Measurements from ENCODE around the gene NKD1. TPM values are rescaled to one million over a fixed set of nuclear protein-coding genes. Genes with fewer than 3 reads are reported as not detected.
A peak's percentile ranks its signal among the peaks of the same experiment; 100 is the strongest.

The NKD1 gene
- total RNA-seq, 1 donor from 2014 or later: under 0.01 TPM

DNA sequence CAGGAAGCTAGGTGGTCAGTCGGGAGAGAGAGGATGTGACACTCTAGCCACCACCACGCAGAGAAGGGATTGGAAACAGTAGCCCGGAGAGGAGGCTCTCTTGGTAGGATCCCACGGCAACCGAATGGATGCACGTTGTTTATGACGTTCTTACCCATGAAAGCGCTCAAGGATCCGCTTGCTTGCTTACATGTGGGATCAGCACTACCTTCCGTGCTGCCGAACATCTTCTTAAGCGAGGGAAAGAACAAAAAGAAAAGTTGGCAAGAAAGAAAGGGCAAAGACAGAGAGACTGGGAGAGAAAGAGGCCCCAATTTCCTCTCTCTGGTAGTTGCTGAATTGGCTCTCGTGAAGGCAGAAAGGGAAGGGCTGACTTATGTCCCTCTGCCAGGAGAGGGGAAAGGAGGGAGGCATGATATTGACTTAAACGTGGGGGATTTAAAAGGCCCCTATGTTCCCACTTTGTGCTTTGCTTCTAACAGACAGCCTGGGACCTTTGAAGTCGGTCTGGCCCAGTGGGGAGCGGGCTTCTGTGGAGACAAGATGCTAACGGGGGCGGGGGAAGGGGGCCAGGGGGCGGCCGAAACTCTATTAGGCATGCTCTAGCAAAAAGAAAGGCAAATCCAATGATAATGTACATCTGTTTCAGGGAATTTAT is 97.5 kb downstream of the NKD1 start:
- no peak for DNase-seq (ENCODE audit: low read depth)

DNA sequence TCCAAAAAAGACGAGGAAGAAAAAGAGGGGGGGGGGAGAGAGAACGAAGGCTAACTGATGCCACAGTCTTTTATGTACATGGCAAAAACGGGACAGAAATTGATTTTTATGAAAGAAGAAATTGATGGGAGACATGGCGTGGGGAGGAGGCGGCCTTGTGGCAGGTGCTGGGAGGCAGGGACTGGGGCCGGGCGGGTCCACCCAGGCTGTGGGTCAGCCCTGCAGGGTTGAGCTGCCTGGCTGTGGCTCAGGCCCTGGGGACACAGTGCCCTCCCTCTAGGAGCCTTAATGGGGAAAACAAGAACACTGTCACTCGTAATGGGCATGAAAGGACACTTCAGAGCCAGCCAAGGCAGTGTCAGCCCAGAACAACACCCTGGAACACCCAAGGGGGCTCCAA is 98.1 kb downstream of the NKD1 start:
- DNase-seq (ENCODE audit: low read depth): no peak

DNA sequence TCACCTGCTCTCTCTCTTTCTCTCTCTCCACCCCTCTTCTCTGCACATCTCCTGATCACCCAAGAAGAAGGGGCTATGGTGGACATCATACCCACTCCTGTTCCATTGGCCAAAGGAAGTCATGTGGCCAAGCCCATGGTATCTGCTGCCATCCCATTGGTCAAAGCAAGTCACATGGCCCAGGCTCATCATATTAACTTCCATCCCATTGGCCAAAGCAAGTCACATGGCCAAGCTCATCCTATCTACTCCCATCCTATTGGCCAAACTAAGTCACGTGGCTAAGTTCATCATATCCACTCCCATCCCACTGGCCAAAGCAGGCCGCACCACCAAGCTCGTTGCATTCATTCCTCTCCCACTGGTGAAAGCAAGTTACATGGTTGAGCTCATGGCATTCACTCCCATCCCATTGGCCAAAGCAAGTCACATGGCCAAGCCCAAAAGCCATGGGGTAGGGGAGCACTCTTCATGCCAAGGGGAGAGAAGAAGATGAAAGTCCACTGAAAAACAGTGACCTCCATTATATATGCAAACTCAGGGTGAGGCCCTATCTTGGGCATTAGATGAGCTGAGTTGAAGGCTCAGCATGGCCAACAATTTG is 103.7 kb downstream of the NKD1 start:
- no peak for DNase-seq (ENCODE audit: low read depth)

DNA sequence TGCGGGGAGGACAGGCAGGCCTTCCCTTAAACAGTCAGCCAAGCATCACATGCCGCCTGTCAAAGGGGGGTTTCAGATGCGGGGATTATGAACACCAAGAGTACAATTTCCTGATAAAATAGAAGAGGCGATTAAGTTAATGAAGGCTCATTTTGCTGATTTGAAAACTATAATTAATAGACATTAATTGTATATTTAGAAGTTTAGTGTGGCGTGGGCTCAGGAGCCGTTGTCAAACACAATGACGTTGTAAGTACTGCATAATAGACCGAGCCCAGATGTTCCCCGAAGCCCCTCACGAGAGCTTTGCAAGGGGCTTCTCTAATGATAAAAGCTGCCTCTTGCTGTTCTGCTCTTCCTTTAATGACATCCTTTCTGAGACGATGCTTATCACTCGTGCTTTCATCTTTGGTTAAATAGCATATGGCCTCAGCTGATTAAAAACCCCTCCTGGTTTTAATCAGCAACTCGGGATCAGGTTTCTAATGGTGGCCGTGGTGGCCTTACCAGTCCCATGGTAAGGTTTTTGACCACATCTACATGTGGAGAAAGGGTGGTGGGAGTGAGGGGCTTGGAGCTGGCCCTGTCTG is 104.7 kb downstream of the NKD1 start:
- DNase-seq (ENCODE audit: low read depth): no peak

DNA sequence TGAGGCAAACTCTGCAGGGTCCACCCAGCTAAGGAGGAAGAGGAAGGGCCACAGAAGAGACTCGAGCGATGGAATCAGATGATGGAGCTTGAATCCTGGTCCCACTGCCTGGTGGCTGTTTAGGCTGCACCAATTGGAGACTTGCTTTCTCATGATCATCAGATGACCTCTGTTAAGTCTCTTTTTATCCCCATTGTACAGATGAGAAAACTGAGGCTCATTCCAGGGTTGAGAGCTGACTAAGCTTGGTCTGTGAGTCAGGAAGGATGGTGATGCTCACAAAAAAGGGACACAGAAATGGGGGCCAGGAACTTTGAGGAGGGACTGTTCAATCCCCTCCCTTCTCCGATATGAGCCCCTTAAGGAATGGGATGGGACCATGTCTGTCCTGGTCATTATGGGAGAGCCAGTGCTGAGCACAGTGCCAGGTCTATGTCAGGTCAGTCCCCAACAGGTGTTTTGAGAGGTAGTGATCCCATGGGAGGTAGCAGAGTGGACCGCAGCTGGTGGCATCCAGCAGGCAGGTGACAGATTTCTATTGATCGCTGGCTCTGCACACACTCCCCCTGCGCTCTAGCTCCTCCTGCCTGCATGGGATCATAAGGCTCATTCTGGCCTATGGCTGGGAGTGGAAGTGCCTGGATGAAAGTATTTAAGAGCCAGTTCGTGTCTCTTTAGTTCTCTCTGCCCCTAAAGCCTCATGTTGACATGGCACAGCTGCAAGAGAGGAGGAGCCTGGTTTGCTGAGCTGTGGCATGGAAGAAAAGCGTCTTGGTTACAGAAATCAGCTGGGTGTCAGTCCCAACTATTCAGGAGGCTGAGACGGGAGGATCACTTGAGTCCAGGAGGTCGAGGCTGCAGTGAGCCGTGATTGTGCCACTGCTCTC is 105.7 kb downstream of the NKD1 start:
- no peak for DNase-seq (ENCODE audit: low read depth)

DNA sequence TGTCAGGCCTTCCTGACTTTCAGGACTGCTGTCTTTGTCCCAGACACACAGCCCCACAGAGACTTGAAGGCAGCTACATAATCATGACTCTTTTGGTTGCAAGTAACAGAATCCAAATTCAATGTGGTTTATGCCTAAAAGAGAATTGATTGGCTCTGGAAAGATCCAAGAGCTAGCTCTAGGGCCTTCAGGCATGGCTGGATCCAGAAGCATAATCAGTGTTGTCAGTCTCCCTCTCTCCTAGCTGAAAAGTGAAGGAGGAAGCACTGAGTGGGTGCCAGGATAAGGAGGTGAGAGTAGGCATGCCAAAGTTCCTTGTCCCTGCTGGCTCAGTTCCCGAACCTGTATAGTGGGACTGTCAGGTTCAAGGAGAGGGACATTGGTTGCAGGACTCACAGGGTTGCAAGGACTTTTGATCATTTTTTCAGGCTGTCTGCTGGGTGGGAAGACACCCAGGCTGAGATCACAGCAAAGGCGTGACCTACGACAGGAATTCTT is 107.4 kb downstream of the NKD1 start:
- no peak for DNase-seq (ENCODE audit: low read depth)

DNA sequence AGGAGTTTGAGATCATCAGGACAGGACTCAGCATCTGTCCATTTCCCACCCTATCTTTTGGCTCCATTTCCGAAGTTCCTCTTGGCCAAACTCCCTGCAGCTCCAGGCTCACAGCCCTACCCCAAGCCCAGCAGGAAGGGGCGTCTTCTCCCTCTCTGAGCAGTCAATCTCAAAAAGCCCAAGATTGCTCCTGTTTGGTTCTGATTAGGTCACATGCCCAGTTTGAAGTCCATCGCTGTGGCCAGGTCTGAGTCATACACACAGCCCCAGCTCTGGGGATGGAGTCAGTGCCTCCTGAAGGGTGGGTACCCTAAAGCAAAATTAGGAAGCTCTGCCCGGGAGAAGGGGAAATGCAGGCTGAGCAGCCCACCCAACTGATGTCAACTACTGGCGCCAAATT is 109.0 kb downstream of the NKD1 start:
- DNase-seq (ENCODE audit: low read depth): no peak

DNA sequence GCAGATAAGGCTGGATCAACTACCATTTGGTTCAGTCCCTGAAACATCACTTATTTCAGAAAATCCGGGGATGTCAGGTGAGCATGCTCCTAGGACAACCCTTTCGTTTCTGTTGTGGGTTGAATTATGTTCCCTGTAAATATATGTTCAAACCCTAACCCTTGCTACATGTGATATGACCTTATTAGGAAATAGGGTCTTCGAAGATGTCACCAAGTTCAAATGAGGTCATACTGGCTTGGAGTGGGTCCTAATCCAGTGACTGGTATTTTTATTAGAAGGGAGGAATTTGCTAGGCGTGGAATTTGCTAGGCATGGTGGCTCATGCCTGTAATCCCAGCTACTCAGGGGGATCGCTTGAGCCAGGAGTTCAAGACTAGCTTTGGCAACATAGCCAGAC is 111.6 kb downstream of the NKD1 start:
- no peak for DNase-seq (ENCODE audit: low read depth)

DNA sequence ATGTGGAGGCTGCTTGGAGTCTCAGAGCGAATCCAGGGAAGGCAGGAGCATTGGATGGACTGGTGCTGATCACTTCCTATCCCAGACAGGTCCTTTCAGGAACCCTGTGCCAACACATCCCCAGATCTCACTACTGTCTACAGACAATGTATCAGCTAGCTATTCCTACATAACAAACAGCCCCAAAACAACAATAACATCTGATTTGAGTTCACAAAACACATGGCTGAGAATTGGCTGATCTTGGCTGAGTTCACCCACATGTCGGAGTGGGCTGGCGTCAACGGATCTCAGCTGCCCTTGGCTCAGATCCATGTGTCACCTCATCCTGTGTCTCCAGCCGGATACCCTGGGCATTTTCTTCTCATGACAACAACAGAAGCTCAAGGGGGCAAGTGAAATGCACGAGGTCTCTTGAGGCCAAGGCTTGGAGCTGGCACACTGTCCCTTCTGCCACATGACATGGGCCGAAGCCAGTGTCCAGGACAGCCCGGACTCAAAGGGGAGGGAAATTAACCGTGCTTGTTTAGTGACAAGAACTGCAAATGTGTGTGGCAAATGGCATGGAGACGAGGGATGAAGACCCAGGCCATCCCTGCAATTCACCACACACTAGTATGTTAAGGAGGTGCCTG is 114.2 kb downstream of the NKD1 start:
- no peak for DNase-seq (ENCODE audit: low read depth)

DNA sequence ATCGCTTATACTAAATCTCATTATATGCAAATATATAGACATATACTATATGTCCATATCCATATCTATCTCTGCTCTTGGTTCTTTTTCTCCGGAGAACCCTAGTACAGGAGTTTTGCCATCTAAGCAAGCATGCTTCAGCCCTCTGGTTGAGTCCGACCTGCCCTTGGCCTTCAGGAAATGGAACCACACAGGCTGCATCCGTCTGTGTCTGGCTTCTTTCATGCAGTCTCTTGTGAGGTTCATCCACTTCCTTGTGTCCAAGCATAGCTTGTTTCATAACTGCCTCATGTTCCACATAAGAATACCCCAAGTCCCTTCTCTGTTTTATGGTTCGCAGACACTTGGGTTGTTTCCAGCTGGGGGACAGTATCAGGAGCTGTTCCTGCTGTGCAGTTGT is 116.1 kb downstream of the NKD1 start:
- DNase-seq (ENCODE audit: low read depth): no peak

DNA sequence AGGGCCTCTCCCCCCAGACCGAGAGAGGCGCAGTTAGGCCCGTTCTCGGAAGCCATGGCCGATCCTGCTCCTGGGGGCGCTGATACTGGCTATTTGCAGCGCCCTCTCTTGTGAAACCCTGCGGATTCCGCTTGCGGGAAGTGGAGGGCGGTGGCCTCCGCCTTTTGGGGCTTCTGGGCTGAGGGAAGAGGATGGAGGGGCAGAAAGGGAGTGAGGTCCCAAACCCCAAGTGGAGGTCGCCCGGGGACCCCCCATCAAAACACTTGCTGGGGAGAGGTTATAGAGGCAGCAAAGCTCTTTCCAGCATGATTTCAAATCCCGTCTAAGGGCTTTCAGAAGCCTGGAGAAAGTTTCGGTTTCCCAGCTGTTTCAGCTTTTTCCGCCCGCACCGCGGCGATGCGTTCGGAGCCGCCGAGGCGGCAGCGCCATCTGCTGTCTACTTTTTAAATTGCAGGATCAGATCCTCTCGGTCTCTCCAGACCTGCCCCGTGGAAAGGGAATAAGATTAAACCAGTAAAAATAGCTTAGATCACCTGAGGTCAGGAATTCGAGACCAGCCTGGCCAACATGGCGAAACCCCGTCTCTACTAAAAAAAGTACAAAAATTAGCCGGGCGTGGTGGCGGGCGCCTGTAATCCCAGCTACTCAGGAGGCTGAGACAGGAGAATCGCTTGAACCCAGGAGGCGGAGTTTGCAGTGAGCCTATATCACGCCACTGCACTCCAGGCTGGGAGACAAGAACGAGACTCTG is 117.1 kb downstream of the NKD1 start:
- DNase-seq (ENCODE audit: low read depth): peak; percentile 34

DNA sequence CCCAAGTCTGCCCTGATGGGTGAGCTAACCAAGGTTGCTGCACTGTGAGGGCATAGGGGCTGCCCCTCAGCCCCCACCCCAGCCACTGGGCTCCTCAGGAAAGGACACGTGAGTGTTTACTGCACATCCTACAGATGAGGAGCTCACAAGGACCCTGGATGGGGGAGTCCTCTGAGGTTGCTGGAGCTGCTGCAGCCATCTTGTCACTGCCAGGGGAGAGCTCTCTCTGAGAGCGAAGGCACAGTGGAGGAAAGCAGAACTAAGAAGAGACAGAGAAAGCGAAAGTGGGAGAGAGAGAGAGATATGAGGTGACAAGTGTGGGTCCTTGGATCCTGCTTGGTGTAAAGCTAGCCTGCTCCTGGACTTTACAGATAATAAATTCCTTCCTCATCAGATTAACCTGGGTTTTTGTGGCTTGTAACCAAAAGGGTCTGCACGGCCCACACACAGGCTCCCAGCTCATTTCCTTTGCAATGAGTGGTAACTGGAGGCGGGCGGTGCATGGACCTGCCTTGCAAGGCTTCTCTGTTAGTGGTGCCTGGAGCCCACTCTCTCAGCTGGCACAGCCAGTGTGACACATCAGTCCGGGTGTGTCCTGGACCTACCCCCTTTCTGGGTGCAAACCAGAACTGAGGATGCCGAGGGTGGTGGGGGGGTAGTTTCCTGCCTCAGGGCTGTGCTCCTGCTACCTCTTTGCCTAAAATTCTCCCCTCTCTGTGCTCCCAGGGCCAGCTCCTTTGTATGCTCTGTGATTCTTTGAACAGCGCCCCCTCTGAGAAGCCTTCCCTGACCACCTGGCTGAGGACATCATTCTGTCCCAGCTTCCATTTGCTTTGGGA is 118.7 kb downstream of the NKD1 start:
- no peak for DNase-seq (ENCODE audit: low read depth)

DNA sequence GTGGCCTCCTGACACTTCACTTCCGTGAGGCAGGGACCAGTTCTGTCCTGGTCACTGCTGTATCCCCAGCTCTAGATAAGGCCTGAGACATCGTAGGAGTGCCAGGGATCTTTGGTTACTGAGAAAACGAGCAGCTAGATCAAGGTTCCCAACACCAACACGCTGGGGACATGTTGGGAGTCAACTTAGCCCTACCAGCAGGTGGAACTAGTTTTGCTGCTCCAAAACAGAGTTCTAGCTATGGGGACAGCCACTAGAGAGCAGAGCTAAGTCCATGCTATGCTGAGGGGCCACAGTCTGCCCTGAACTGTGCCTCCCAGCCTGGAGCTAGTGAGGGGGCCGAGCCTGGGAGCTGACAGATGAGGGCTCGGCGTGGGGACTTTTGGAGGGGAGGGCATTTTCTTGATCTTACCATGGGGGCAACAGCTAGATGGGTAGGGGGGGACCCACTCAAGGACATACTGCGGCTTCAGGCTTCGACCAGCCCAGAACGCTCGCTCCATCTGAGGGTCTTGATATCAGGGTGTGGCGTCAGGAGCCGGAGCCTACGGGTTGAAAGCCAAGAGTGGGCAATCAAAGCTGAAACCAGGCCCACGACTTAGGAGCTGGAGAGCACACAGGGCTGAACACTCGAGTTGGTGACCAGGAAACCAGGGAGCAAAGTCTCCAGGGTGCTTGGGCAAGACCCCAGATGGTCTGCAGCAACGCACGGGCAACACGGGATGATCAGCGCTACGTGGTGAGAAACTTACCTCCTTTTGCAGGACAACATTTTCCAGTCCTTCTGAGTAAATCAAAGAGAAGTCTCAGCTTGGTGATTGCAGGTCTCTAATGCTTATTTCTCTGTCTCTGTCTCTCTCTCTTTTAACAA is 119.5 kb downstream of the NKD1 start:
- DNase-seq (ENCODE audit: low read depth): no peak

DNA sequence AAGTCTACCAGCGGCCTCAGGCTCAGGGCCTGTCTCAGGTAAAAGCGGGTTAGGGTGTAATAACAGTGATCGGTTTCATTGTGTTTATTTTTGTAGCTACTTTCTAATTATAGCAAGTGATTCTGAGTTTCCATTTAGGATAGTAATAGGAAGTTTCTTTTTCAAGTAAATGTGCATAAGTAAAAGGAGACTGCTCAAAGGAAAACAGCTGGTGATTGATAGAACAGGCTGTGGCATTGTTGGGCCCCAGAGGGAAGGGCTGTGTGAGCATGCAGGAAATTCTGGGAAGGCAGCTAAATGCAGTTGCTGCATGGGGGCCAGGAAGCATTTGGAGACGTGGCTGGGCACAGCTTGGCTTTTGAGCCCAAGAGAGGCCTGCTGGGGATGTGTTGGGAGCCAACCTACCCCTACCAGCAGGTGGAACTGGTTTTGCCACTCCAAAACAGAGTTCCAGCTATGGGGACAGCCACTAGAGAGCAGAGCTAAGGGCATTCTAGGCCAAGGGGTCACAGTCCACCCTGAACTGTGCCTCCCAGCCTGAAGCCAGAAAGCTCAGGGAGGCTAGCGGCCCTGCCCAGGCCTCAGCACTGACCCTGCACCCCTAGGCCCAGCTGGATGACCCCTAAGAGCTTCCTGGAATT is 120.3 kb downstream of the NKD1 start:
- DNase-seq (ENCODE audit: low read depth): no peak

DNA sequence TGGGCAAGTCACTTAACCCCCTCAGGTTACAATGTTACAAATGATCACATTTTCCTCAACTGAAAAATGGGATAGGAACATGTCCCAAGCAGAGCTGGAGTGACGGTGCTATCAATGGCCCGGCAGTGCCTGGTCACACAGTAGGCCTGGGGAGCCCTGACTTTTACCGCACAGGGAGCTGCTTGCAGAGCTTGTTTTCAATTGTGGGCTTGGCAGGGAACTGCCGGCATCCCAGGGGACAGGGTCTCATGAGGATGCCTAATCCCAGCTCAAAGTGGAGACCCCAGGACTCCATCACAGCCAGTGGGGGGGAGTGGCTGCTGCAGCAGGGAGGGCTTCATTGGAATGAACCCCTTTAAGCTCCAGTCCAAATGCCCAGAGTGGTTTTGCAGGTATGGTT is 121.5 kb downstream of the NKD1 start:
- DNase-seq (ENCODE audit: low read depth): no peak

DNA sequence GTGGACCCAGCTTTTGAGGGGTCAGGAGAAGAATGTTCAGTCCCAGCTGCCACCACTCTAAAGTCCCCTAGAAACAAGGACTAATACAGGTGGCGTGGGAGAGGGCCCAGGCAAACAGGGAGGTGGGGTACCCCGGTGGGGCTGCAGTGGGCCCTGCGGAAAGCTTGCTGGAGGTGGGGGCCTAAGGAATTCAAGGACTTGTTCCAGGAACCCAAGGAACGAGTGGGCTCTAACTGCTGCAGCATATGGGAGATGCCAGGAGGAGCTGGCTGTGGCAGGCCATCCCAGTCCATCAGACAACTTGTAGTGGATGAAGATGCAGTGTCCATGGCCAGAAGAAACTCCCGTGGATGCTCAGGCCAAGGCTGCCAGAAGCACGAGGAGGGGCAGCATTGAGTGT is 122.3 kb downstream of the NKD1 start:
- no peak for DNase-seq (ENCODE audit: low read depth)

DNA sequence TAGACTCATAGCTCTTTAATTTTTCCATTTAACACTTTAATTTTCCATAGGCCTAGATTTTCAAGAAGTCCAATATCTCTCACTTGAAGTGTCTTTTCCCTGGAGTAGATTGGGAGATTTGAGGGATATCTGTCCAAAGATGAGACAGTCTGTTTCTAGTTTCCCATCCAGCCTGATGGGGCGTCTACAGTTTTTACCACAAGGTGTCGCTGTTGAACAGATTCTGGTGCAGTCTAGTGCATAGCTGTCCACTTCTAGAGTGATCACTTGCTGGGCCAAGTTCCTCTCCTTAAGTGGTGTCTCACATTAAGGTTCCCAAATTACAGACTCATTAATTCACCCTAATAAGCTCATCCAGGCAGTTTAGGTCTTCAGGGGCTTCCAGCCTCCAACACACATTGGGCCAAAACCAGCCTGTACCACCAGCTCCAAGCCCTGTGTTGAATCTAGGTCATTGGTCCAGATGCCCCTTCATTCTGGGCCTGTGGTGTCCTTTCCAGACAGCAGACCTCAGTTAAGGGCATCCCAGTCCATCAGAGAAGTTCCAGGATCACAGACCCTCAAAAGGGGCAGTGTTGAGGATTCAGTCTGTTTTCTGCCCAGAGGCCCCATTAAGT is 123.6 kb downstream of the NKD1 start:
- peak; percentile 7 for DNase-seq (ENCODE audit: low read depth)

Measured in renal cortical epithelial cell (primary cell).